ENCODE data around the gene LVRN.

LVRN gene

DNA sequence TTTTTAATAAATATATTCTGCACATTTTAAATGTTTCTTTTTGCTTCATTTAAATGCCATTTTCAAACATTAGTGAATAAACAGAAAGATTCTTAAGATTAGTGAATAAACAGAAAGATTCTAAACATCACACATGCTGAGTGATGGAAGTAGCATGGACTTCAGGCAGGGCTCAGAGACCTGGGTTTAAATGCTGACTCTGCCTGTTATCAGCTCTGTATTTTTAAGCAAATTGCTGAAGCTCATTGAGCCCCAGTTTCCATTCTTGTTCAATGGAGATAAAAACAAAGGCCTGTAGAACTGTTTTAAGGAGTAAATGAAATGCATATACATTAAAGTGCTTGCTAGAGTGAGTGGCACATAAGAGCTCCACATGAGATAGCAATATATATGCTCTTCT lies 8.1 kb upstream of the LVRN start:
- DNase-seq, result no peak

DNA sequence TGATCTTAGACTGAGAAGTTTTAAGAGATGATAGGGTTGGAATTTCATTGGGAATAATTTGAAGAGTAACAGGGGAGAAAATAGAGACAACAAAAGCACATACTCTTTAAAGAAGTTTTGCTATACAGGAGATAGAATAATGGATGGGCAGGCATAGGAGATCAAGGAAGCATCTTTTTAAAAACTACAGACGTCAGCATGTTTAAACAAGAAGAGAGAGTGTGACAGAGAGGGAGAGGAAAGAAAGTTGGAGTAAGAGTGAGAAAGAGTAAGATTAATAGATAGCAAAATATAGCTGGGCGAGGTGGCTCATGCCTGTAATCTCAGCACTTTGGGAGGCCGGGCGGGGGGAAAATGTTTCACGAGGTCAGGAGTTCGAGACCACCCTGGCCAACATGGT lies 5.3 kb upstream of the LVRN start:
- no peak for DNase-seq

- DNase-seq, result no peak
Measured at GRCh38 chr5:115961381-115962238, 665 bp upstream of the LVRN start.

DNA sequence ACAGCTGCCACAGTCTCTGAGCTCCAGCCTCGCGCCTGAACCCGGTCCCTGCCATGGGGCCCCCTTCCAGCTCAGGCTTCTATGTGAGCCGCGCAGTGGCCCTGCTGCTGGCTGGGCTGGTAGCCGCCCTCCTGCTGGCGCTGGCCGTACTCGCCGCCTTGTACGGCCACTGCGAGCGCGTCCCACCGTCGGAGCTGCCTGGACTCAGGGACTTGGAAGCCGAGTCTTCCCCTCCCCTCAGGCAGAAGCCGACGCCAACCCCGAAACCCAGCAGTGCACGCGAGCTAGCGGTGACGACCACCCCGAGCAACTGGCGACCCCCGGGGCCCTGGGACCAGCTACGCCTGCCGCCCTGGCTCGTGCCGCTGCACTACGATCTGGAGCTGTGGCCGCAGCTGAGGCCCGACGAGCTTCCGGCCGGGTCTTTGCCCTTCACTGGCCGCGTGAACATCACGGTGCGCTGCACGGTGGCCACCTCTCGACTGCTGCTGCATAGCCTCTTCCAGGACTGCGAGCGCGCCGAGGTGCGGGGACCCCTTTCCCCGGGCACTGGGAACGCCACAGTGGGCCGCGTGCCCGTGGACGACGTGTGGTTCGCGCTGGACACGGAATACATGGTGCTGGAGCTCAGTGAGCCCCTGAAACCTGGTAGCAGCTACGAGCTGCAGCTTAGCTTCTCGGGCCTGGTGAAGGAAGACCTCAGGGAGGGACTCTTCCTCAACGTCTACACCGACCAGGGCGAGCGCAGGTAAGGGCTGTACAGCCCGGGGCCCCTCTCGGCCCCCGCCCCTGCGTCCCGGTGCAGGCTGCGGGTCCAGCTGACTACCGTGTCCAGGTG lies 509 bp downstream of the LVRN start:
- no peak for DNase-seq

DNA sequence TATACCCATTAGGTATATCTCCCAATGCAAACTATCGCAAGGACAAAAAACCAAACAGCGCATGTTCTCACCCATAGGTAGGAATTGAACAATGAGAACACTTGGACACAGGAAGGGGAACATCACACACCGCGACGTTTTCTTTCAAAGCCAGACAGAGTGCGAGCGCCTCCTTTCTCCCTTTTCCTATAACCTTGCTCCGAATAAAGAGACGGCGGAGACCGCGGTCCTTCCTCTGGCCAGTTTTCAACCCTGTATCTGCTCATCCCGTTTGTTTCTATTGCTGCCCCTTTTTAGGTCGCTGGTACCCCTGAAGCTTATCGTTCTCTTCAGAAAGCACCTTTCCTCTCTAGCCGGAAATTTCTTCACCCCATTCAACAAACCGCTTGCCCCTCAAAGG lies 1.3 kb downstream of the LVRN start:
- DNase-seq, result no peak

GRCh38 chr5:115968770-115969169 lies 6.5 kb downstream of the LVRN start:
- no peak for DNase-seq

DNA sequence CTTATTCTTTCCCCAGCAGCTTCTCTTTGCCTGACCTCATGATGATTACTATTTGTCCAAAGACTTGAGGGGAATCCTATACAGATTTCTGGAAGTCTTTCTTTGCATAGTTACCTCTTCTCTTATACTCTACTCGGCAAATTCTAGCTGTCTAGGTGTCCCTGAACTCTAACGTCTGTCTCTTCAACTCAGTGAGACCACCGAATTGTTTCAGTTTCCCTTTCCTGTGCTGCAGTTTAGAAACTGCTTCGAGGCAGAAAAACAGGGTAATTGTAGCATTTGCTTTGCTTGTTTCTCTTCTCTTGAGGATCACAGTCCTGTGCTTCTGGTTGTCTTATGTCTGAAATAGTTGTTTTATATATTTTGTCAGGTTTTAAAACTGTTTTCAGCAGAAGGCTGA lies 14.8 kb downstream of the LVRN start:
- no peak for DNase-seq

GRCh38 chr5:115977988-115978387 lies 15.7 kb downstream of the LVRN start:
- no peak for DNase-seq

- DNase-seq, result no peak
Measured at GRCh38 chr5:115978779-115979178, 16.5 kb downstream of the LVRN start.

- no peak for DNase-seq
Measured at GRCh38 chr5:115979201-115980041, 17.1 kb downstream of the LVRN start.

- no peak for DNase-seq
Measured at GRCh38 chr5:115983519-115983918, 21.2 kb downstream of the LVRN start.

GRCh38 chr5:115985802-115986757 lies 23.8 kb downstream of the LVRN start:
- no peak for DNase-seq

GRCh38 chr5:115988002-115988401 lies 25.7 kb downstream of the LVRN start:
- DNase-seq, result no peak

DNA sequence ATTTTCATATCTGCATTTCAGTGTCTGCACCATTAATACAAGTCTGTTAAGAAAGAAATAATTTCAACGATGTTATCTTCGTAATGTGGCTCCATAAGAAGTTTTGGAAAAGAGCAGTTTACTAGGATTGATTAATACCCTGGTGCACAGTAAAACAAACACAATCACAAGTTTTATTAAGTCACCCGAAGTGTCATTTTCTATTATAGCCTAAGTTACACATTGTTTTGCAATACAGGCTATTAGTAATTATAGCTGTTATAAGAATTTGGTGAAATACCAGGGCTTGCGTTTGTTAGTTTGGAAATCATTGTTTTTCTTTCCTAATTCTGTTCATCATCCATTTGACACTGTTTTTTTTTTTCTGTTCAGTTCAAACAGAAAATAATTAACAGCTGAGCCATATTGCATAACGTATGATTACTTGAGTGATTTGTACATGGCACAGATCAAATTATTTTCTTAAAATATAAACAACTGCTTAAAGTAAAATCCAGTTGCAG lies 30.6 kb downstream of the LVRN start:
- no peak for DNase-seq

- DNase-seq, result no peak
Measured at GRCh38 chr5:115995351-115995750, 33.1 kb downstream of the LVRN start.

DNA sequence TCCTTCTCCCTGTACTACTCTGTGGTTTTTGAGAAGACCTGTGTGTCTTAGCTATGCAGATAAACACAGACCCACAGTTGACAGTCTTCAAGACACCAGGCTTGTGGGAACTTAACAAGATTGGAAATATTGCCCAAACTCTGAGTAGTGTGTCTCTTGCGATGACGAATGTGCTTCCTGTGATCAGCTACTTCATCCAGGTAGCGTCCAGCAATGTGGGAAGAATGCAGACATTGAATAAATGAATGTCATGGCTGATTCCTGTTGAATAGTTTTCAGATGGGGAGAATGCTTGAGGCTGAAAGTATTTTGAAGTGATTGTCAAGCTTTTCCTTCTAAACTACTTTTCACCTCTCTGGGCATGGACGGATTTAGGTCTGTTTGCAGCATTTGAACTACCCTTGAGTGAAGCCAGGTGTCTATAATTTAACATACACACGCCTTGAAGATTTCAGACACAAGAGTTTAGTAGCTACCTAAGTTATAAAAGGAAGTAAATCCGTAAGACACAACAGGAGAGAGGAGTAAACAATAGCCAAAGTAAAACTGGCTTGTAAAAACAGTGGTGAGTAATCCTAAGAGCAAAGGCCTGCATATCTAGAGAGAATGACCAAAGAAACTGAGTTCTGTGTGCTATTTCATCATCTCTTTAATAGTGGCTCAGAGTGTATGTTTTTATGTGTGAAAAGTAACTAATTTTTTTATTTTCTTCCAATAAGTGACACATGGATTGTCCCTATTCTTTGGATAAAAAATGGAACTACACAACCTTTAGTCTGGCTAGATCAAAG lies 40.0 kb downstream of the LVRN start:
- DNase-seq, result no peak

DNA sequence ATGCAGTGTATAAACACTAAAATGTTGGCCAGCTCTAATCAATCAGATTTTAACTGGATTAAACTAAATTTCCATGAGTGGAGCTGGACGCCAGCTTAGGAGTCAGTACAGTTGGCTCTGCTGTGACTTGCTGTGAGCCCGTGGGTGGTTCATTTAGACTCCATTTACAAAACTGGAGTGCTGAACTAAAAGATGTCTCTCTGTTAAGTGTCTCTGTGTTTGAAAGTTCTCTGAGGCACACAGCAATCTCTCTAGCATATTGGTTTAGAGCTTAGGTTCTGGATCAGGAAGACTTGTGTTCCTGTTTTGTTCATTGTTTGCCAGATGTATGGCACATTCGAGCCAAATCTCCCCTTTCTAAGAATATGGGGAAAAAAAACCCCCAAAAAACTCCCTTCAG lies 42.0 kb downstream of the LVRN start:
- no peak for DNase-seq

GRCh38 chr5:116009806-116010205 lies 47.5 kb downstream of the LVRN start:
- DNase-seq, result no peak

DNA sequence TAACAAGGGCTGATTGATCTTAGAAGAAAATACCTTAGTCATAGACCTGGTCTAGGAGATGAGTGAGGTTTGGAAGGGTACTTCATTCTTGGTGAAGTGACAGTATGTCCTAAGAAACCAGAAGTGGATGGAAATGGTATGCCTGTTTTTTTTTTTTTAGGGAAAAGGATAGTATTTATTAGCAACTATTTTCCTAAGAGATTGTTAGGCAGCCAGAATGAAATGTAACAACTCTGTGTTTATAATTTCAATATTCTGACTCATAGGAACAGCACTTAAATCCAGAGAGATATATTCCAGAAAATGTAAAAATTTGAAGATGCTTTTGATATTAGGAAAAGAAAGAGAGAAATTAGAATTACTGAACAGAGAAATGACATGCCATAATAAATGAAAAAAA lies 48.8 kb downstream of the LVRN start:
- DNase-seq, result no peak
